SK-N-DZ (cell line): ENCODE results near the gene BAHD1.
"Not testable (repeated sequence)": the region's sequence is repeated elsewhere in the genome, so short reads cannot be mapped to it uniquely, and the experiment has no call there.

Source experiments
- DNase-seq: peaks from one replicate; pipeline ENCODE4 v3.0.0-alpha.2; 2015; ENCODE audit warnings: low spot score

Gene BAHD1

GRCh38 chr15:40443846-40444245 is 3.1 kb downstream of the BAHD1 start:
- DNase-seq = no peak

GRCh38 chr15:40444736-40445135 is 4.0 kb downstream of the BAHD1 start:
- no peak for DNase-seq

GRCh38 chr15:40445421-40445922 is 4.7 kb downstream of the BAHD1 start:
- DNase-seq = no peak

GRCh38 chr15:40446144-40446543 is 5.4 kb downstream of the BAHD1 start:
- DNase-seq = no peak

GRCh38 chr15:40448354-40448753 is 7.6 kb downstream of the BAHD1 start:
- no peak for DNase-seq

- no peak for DNase-seq
These were observed 8.5 kb downstream of the BAHD1 start for GRCh38 chr15:40449275-40449674.

- DNase-seq = no peak
These were observed 9.3 kb downstream of the BAHD1 start for GRCh38 chr15:40450047-40450446.

- no peak for DNase-seq
These were observed 10.9 kb downstream of the BAHD1 start for GRCh38 chr15:40451527-40452158.

GRCh38 chr15:40452296-40453090 is 11.7 kb downstream of the BAHD1 start:
- DNase-seq = no peak

GRCh38 chr15:40453941-40454340 is 13.2 kb downstream of the BAHD1 start:
- not testable (repeated sequence) for DNase-seq

- no peak for DNase-seq
These were observed 14.2 kb downstream of the BAHD1 start for GRCh38 chr15:40454904-40455391.

- no peak for DNase-seq
These were observed 15.6 kb downstream of the BAHD1 start for GRCh38 chr15:40456299-40456712.

- DNase-seq = no peak
These were observed 16.0 kb downstream of the BAHD1 start for GRCh38 chr15:40456738-40457137.

- DNase-seq = no peak
These were observed 18.0 kb downstream of the BAHD1 start for GRCh38 chr15:40458495-40459371.

- DNase-seq = no peak
These were observed 18.8 kb downstream of the BAHD1 start for GRCh38 chr15:40459391-40460015.

- DNase-seq = no peak
These were observed 19.7 kb downstream of the BAHD1 start for GRCh38 chr15:40460404-40460803.

GRCh38 chr15:40461958-40462357 is 21.2 kb downstream of the BAHD1 start:
- no peak for DNase-seq

- DNase-seq = no peak
These were observed 22.5 kb downstream of the BAHD1 start for GRCh38 chr15:40463279-40463678.

GRCh38 chr15:40463886-40464545 is 23.3 kb downstream of the BAHD1 start:
- DNase-seq = no peak

GRCh38 chr15:40464595-40465185 is 23.9 kb downstream of the BAHD1 start:
- no peak for DNase-seq
